ENCODE results near the gene NUPR1.
A peak's percentile ranks its signal among the peaks of the same experiment; 100 is the strongest.
"Not testable (repeated sequence)": the region's sequence is repeated elsewhere in the genome, so short reads cannot be mapped to it uniquely, and the experiment has no call there.

The NUPR1 gene

DNA sequence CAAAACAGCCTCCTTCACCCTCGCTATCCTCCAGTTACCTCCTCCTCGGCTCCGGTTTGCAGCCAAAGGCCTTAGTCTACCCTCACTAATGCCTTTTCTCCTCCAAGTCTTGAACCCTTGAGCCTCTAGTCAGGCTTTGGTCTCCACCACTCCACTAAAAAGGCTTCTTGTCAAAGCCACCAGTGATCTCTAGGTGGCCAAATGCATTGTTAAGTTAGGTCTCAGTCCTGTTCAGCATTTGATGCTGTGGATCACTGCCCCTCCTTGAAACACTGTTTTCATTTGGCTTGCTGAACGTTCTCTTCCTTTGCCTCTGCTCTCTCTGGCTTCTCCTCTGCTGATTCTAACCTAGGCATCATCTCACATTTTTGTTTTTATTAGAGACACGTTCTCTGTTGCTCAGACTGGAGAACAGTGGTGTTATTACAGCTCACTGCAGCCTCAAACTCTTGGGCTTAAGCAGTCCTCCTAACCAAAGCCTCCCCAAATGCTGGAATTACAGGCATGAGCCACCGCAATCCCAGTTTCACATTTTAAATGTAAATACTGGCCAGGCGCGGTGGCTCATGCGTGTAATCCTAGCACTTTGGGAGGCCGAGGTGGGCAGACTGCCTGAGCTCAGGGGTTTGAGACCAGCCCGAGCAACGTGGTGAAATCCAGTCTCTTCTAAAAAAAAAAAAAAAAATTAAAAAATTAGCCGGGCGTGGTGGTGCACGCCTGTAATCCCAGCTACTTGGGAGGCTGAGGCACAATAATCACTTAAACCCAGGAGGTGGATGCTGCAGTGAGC is 16.1 kb upstream of the NUPR1 start:
- H3K9me3 ChIP-seq (ENCODE audit: control insufficient read depth in 2 of 2, low read length in 2 of 2) = no peaks in the 10 kb centered on the region

GRCh38 chr16:28553776-28554633 is 15.2 kb upstream of the NUPR1 start, which contains the start of gene SGF29:
Gene SGF29, plus strand, starts transcription at chr16:28553920. Its CDS starts 27,150 bp downstream, at chr16:28581070.
- H3K4me1 ChIP-seq (ENCODE audit: control insufficient read depth in 2 of 2, insufficient read depth in 2 of 2, low read length in 2 of 2) = peaks cover 10 to 14% of the 10 kb centered on the region in 2 donors
- H3K9ac ChIP-seq (ENCODE audit: low read depth in 1 of 2, low read length in 2 of 2) = peak within 1 kb of the TSS; percentile 97
- peak within 1 kb of the TSS; percentile 99 for H3K27ac ChIP-seq (ENCODE audit: low read depth in 2 of 2, low read length in 2 of 2)
- H3K27me3 ChIP-seq (ENCODE audit: control insufficient read depth in 2 of 2, insufficient read depth in 2 of 2, low read length in 2 of 2) = no peaks in the 10 kb centered on the region
- H3K36me3 ChIP-seq (ENCODE audit: control insufficient read depth in 2 of 2, insufficient read depth in 2 of 2, low read length in 2 of 2) = peaks cover 4 to 10% of the 10 kb centered on the region in 2 donors
- no peaks in the 10 kb centered on the region for H3K9me3 ChIP-seq (ENCODE audit: control insufficient read depth in 2 of 2, low read length in 2 of 2)
- H3K4me3 ChIP-seq (ENCODE audit: low read length in 2 of 2) = peak within 1 kb of the TSS; percentile 88 to 93

More for the DNA sequence above, 16.1 kb upstream of the NUPR1 start:
- peak overlapping the region; percentile 59 to 93 for H3K4me3 ChIP-seq (ENCODE audit: low read length in 2 of 2)
- H3K9ac ChIP-seq (ENCODE audit: low read depth in 1 of 2, low read length in 2 of 2) = peak overlapping the region in 1 of 2 donors; percentile 97
- H3K36me3 ChIP-seq (ENCODE audit: control insufficient read depth in 2 of 2, insufficient read depth in 2 of 2, low read length in 2 of 2) = peaks cover 4 to 10% of the 10 kb centered on the region in 2 donors
- H3K27me3 ChIP-seq (ENCODE audit: control insufficient read depth in 2 of 2, insufficient read depth in 2 of 2, low read length in 2 of 2) = no peaks in the 10 kb centered on the region
- H3K4me1 ChIP-seq (ENCODE audit: control insufficient read depth in 2 of 2, insufficient read depth in 2 of 2, low read length in 2 of 2) = peaks cover 7 to 8% of the 10 kb centered on the region in 2 donors
- no peak overlapping the region for H3K27ac ChIP-seq (ENCODE audit: low read depth in 2 of 2, low read length in 2 of 2)

- Histone ChIP-seq H3K9me3 (ENCODE audit: control insufficient read depth in 2 of 2, low read length in 2 of 2) (no peaks in the 10 kb centered on the region), H3K9ac (ENCODE audit: low read depth in 1 of 2, low read length in 2 of 2) (peak overlapping the region; percentile 14 to 59), H3K27me3 (ENCODE audit: control insufficient read depth in 2 of 2, insufficient read depth in 2 of 2, low read length in 2 of 2) (no peaks in the 10 kb centered on the region), H3K36me3 (ENCODE audit: control insufficient read depth in 2 of 2, insufficient read depth in 2 of 2, low read length in 2 of 2) (no peaks in the 10 kb centered on the region), H3K4me3 (ENCODE audit: low read length in 2 of 2) (peak overlapping the region in 1 of 2 donors; percentile 14), H3K4me1 (ENCODE audit: control insufficient read depth in 2 of 2, insufficient read depth in 2 of 2, low read length in 2 of 2) (peaks cover 8% of the 10 kb centered on the region in 2 donors), H3K27ac (ENCODE audit: low read depth in 2 of 2, low read length in 2 of 2) (no peak overlapping the region)
Observed at GRCh38 chr16:28549301-28549899, 10.6 kb upstream of the NUPR1 start.

- Histone ChIP-seq H3K4me3 (ENCODE audit: low read length in 2 of 2) (no peak overlapping the region), H3K4me1 (ENCODE audit: control insufficient read depth in 2 of 2, insufficient read depth in 2 of 2, low read length in 2 of 2) (peaks cover 8 to 10% of the 10 kb centered on the region in 2 donors), H3K9me3 (ENCODE audit: control insufficient read depth in 2 of 2, low read length in 2 of 2) (no peaks in the 10 kb centered on the region), H3K27ac (ENCODE audit: low read depth in 2 of 2, low read length in 2 of 2) (no peak overlapping the region), H3K27me3 (ENCODE audit: control insufficient read depth in 2 of 2, insufficient read depth in 2 of 2, low read length in 2 of 2) (no peaks in the 10 kb centered on the region), H3K36me3 (ENCODE audit: control insufficient read depth in 2 of 2, insufficient read depth in 2 of 2, low read length in 2 of 2) (no peaks in the 10 kb centered on the region), H3K9ac (ENCODE audit: low read depth in 1 of 2, low read length in 2 of 2) (no peak overlapping the region)
Observed at GRCh38 chr16:28548306-28548802, 9.6 kb upstream of the NUPR1 start.

GRCh38 chr16:28546626-28547025 is 7.9 kb upstream of the NUPR1 start:
- Histone ChIP-seq H3K9me3 (ENCODE audit: control insufficient read depth in 2 of 2, low read length in 2 of 2) (no peaks in the 10 kb centered on the region), H3K4me3 (ENCODE audit: low read length in 2 of 2) (no peak overlapping the region)

GRCh38 chr16:28545964-28546363 is 7.2 kb upstream of the NUPR1 start:
- H3K36me3 ChIP-seq (ENCODE audit: control insufficient read depth in 2 of 2, insufficient read depth in 2 of 2, low read length in 2 of 2); H3K27ac ChIP-seq (ENCODE audit: low read depth in 2 of 2, low read length in 2 of 2); H3K27me3 ChIP-seq (ENCODE audit: control insufficient read depth in 2 of 2, insufficient read depth in 2 of 2, low read length in 2 of 2); H3K4me3 ChIP-seq (ENCODE audit: low read length in 2 of 2); H3K9ac ChIP-seq (ENCODE audit: low read depth in 1 of 2, low read length in 2 of 2); H3K9me3 ChIP-seq (ENCODE audit: control insufficient read depth in 2 of 2, low read length in 2 of 2): not testable (repeated sequence)
- peaks cover 11 to 23% of the 10 kb centered on the region in 2 donors for H3K4me1 ChIP-seq (ENCODE audit: control insufficient read depth in 2 of 2, insufficient read depth in 2 of 2, low read length in 2 of 2)

More at GRCh38 chr16:28546626-28547025, 7.9 kb upstream of the NUPR1 start:
- Histone ChIP-seq H3K9ac (ENCODE audit: low read depth in 1 of 2, low read length in 2 of 2) (no peak overlapping the region), H3K4me1 (ENCODE audit: control insufficient read depth in 2 of 2, insufficient read depth in 2 of 2, low read length in 2 of 2) (peaks cover 11 to 21% of the 10 kb centered on the region in 2 donors), H3K36me3 (ENCODE audit: control insufficient read depth in 2 of 2, insufficient read depth in 2 of 2, low read length in 2 of 2) (no peaks in the 10 kb centered on the region), H3K27me3 (ENCODE audit: control insufficient read depth in 2 of 2, insufficient read depth in 2 of 2, low read length in 2 of 2) (no peaks in the 10 kb centered on the region), H3K27ac (ENCODE audit: low read depth in 2 of 2, low read length in 2 of 2) (no peak overlapping the region)

DNA sequence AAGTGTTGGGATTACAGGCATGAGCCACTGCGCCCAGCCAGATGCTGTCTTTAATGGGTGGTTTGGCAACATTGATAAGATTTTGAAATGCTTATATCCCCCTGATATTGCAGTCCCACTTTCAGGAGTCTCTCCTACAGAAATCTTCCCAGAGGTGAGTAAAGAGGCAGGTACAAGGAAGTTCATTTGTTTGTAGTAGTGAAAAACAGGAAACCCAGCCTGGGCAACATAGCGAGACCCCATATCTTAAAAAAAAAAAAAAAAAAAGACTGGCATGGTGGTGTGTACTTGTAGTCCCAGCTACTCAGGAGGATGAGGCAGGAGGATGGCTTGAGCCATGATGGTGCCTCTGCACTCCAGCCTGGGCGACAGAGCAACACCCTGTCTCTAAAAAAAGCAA is 6.2 kb upstream of the NUPR1 start:
- no peaks in the 10 kb centered on the region for H3K36me3 ChIP-seq (ENCODE audit: control insufficient read depth in 2 of 2, insufficient read depth in 2 of 2, low read length in 2 of 2)
- H3K4me1 ChIP-seq (ENCODE audit: control insufficient read depth in 2 of 2, insufficient read depth in 2 of 2, low read length in 2 of 2) = peaks cover 11 to 23% of the 10 kb centered on the region in 2 donors

GRCh38 chr16:28543072-28543471 is 4.3 kb upstream of the NUPR1 start:
- Histone ChIP-seq H3K27me3 (ENCODE audit: control insufficient read depth in 2 of 2, insufficient read depth in 2 of 2, low read length in 2 of 2) (no peaks in the 10 kb centered on the region), H3K36me3 (ENCODE audit: control insufficient read depth in 2 of 2, insufficient read depth in 2 of 2, low read length in 2 of 2) (no peaks in the 10 kb centered on the region), H3K4me3 (ENCODE audit: low read length in 2 of 2) (peak overlapping the region; percentile 50 to 61), H3K4me1 (ENCODE audit: control insufficient read depth in 2 of 2, insufficient read depth in 2 of 2, low read length in 2 of 2) (peaks cover 14 to 29% of the 10 kb centered on the region in 2 donors), H3K9ac (ENCODE audit: low read depth in 1 of 2, low read length in 2 of 2) (peak overlapping the region; percentile 71 to 75), H3K9me3 (ENCODE audit: control insufficient read depth in 2 of 2, low read length in 2 of 2) (no peaks in the 10 kb centered on the region), H3K27ac (ENCODE audit: low read depth in 2 of 2, low read length in 2 of 2) (peak overlapping the region; percentile 84 to 98)

More for the DNA sequence above, 6.2 kb upstream of the NUPR1 start:
- Histone ChIP-seq H3K27me3 (ENCODE audit: control insufficient read depth in 2 of 2, insufficient read depth in 2 of 2, low read length in 2 of 2) (no peaks in the 10 kb centered on the region), H3K27ac (ENCODE audit: low read depth in 2 of 2, low read length in 2 of 2) (no peak overlapping the region), H3K9ac (ENCODE audit: low read depth in 1 of 2, low read length in 2 of 2) (no peak overlapping the region), H3K9me3 (ENCODE audit: control insufficient read depth in 2 of 2, low read length in 2 of 2) (no peaks in the 10 kb centered on the region), H3K4me3 (ENCODE audit: low read length in 2 of 2) (no peak overlapping the region)

DNA sequence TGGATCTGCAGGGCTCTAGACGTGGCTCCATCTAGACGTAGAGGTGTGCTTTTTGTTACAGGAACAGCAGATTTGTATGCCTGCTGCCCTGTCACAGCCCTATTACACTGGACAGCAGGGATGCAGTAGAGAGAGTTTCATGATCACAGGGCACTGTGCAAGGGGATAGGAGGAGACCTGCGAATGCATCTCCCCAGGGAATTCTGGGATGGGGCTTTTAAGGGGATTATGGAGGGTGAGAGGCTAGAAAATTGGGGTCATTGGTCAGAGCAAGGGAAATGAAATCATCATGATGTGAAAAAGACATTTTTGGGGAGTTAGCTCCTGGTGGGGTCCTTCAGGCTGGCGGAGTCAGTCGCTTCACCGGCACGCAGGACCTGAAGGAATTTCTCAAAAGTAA is 3.9 kb upstream of the NUPR1 start:
- Histone ChIP-seq H3K4me3 (ENCODE audit: low read length in 2 of 2) (peak overlapping the region; percentile 50 to 61), H3K27ac (ENCODE audit: low read depth in 2 of 2, low read length in 2 of 2) (peak overlapping the region; percentile 84 to 98), H3K9ac (ENCODE audit: low read depth in 1 of 2, low read length in 2 of 2) (peak overlapping the region; percentile 71 to 75)

More for the DNA sequence above, 3.9 kb upstream of the NUPR1 start:
- Histone ChIP-seq H3K4me1 (ENCODE audit: control insufficient read depth in 2 of 2, insufficient read depth in 2 of 2, low read length in 2 of 2) (peaks cover 18 to 31% of the 10 kb centered on the region in 2 donors), H3K36me3 (ENCODE audit: control insufficient read depth in 2 of 2, insufficient read depth in 2 of 2, low read length in 2 of 2) (no peaks in the 10 kb centered on the region), H3K9me3 (ENCODE audit: control insufficient read depth in 2 of 2, low read length in 2 of 2) (no peaks in the 10 kb centered on the region), H3K27me3 (ENCODE audit: control insufficient read depth in 2 of 2, insufficient read depth in 2 of 2, low read length in 2 of 2) (no peaks in the 10 kb centered on the region)

Data from mucosa of rectum (tissue), 2 donors.